Measurements from ENCODE around the gene HK1.
"Not testable (repeated sequence)": the region's sequence is repeated elsewhere in the genome, so short reads cannot be mapped to it uniquely, and the experiment has no call there.

HK1 gene

DNA sequence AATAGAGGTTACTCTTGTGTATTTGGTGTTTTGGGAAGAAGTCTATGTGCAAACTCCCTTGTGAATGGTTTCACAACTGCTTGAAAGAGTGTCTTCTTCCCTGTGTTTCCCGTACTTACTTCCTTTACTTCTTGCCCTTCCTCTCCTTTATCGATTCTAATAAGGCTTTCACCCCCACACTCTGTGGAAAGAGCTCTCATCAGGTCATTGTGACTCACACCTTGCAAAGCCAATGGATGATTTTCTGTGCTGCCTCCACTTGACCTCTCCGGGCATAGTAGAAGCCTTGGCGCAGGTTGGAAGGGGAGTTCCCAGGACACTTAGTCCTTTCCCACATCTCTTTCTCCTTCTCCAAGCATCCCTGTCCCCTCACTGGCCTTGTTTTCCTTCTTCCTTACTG lies 166.7 kb downstream of the HK1 start:
- H3K9me3 Mint-ChIP-seq, result peaks cover 3% of the 10 kb centered on the region
- H3K4me1 Mint-ChIP-seq, result peaks cover 36% of the 10 kb centered on the region
- no peaks in the 10 kb centered on the region for H3K36me3 Mint-ChIP-seq (ENCODE audit: low read depth)
- no peak overlapping the region for H3K4me3 Mint-ChIP-seq
- no peak overlapping the region for H3K27ac Mint-ChIP-seq
- H3K27me3 Mint-ChIP-seq (ENCODE audit: low read depth, poor library complexity), result peaks cover 19% of the 10 kb centered on the region
- TF ChIP-seq, protein P1, sequence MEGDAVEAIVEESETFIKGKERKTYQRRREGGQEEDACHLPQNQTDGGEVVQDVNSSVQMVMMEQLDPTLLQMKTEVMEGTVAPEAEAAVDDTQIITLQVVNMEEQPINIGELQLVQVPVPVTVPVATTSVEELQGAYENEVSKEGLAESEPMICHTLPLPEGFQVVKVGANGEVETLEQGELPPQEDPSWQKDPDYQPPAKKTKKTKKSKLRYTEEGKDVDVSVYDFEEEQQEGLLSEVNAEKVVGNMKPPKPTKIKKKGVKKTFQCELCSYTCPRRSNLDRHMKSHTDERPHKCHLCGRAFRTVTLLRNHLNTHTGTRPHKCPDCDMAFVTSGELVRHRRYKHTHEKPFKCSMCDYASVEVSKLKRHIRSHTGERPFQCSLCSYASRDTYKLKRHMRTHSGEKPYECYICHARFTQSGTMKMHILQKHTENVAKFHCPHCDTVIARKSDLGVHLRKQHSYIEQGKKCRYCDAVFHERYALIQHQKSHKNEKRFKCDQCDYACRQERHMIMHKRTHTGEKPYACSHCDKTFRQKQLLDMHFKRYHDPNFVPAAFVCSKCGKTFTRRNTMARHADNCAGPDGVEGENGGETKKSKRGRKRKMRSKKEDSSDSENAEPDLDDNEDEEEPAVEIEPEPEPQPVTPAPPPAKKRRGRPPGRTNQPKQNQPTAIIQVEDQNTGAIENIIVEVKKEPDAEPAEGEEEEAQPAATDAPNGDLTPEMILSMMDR (IDR thresholded peaks at IDR 0.05), result no peak
- DNase-seq, result no peak

DNA sequence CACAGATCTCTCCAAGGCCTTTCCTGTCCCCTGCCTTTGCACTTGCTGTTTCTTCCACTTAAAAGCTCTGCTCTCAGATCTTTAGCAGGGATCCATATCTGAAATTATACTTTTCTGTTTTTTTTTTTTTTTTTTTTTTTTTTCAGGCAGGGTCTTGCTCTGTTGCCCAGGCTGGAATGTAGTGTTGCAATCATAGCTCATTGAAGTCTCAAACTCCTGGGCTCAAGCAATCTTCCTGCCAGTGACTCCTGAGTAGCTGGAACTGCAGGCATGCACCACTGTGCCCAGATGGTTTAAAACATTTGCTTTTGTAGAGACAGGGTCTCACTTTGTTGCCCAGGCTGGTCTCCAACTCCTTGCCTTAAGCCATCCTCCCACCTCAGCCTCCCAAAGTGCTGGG lies 167.9 kb downstream of the HK1 start:
- Mint-ChIP-seq H3K4me1 (peaks cover 35% of the 10 kb centered on the region), H3K4me3 (no peak overlapping the region), H3K27ac (no peak overlapping the region)

DNA sequence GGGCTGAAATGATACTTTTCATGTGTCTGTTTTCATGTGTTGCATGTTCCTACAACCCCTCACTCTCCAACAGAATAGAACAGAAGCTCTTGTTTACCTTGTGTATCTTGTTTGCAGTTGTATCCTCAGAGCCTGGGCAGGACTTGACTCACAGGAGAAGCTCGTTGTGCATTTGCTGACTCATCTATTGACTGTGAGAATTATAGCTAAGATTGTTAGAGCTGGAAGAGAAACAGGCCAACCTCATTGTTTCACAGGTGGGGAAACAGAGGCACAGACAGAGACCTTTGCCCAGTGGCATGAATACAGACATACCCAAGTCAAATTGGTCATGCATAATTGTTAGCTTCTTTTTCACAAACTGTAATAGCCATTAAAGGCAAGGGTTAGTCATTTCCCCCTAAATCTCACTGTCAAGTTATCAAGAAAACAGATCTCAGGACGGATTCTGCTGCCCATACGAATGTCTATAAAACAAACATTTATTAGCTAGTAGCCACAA lies 168.4 kb downstream of the HK1 start:
- no peak for DNase-seq
- Mint-ChIP-seq H3K4me3 (no peak overlapping the region), H3K9me3 (peaks cover 3% of the 10 kb centered on the region), H3K4me1 (peaks cover 36% of the 10 kb centered on the region), H3K36me3 (ENCODE audit: low read depth) (no peaks in the 10 kb centered on the region), H3K27me3 (ENCODE audit: low read depth, poor library complexity) (peaks cover 14% of the 10 kb centered on the region), H3K27ac (no peak overlapping the region)
- TF ChIP-seq, protein P1 (IDR thresholded peaks at IDR 0.05), result no peak

More for the DNA sequence above, 167.9 kb downstream of the HK1 start:
- no peaks in the 10 kb centered on the region for H3K36me3 Mint-ChIP-seq (ENCODE audit: low read depth)
- peaks cover 14% of the 10 kb centered on the region for H3K27me3 Mint-ChIP-seq (ENCODE audit: low read depth, poor library complexity)
- H3K9me3 Mint-ChIP-seq, result peaks cover 3% of the 10 kb centered on the region
- TF ChIP-seq, protein P1 (IDR thresholded peaks at IDR 0.05), result no peak
- DNase-seq, result no peak

DNA sequence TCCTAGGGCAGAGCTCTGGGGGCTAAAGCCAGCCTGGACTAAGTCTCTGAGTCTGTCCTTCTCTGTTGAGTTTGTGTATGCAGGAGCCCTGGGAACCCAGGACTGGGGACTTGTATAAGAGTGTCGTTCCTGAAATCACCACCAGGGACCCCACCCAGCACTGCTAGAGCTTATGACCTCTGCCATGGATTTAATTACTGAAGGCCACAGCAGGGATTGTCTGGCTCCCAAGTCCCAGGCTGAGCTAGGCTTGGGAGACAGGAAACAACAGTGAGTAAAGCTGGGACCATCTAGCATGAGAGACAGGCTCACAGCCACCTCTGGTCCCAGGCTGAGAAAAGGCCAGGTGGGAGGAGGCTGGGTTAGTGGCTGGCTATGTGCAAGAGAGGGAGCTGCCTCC lies 171.5 kb downstream of the HK1 start:
- no peak overlapping the region for H3K27ac Mint-ChIP-seq
- H3K4me3 Mint-ChIP-seq, result no peak overlapping the region
- H3K4me1 Mint-ChIP-seq, result peaks cover 52% of the 10 kb centered on the region
- peak; percentile 72 for DNase-seq
- TF ChIP-seq, protein P1 (IDR thresholded peaks at IDR 0.05), result peak; percentile 64
- H3K36me3 Mint-ChIP-seq (ENCODE audit: low read depth), result no peaks in the 10 kb centered on the region
- peaks cover 35% of the 10 kb centered on the region for H3K27me3 Mint-ChIP-seq (ENCODE audit: low read depth, poor library complexity)
- peaks cover 3% of the 10 kb centered on the region for H3K9me3 Mint-ChIP-seq

DNA sequence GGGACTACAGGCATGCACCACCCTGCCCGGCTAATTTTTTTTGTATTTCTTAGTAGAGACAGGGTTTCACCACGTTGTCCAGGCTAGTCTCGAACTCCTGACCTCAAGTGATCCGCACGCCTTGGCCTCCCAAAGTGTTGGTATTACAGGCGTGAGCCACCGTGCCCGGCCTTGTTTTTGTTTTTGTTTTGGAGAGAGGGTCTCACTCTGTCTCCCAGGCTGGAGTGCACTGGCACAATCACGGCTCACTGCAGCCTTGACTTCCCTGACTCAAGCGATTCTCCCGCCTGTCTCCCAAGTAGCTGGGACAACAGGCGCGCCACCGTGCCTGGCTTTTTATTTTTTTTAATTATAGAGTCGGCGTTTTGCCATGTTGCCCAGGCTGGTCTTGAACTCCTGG lies 172.1 kb downstream of the HK1 start:
- not testable (repeated sequence) for H3K27ac Mint-ChIP-seq; H3K36me3 Mint-ChIP-seq (ENCODE audit: low read depth); DNase-seq; H3K9me3 Mint-ChIP-seq
- peaks cover 36% of the 10 kb centered on the region for H3K27me3 Mint-ChIP-seq (ENCODE audit: low read depth, poor library complexity)
- H3K4me1 Mint-ChIP-seq, result peaks cover 48% of the 10 kb centered on the region
- H3K4me3 Mint-ChIP-seq, result peak overlapping the region; percentile 77

DNA sequence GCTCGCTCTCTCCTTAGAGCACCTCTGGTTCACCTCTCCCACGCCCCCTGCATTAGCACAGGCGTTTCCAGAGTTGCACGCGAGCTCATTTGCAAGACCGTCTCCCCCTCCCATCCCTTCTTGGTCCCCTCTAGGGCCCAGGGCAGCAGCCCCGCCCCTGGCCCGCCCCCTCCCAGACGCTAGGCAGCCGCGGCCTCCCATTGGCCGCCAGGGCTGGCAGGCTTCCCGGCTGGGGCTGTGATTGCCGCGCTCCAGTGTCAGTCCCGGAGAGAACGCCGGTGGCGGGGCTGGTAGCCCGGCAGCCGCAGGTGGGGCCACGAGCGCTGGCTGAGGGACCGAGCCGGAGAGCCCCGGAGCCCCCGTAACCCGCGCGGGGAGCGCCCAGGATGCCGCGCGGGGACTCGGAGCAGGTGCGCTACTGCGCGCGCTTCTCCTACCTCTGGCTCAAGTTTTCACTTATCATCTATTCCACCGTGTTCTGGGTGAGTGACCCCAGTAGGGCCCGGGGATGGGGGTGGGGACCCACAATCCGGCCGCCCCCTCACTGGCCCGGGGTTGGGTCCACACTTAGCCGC lies 173.0 kb downstream of the HK1 start, which contains the start of gene TSPAN15:
Gene TSPAN15, plus strand, starts transcription at position 257 of the 575 bp plus-strand sequence. Its CDS starts 130 bp downstream, at position 387.
- H3K27ac Mint-ChIP-seq, result peak within 1 kb of the TSS; percentile 55

More for the DNA sequence above, 173.0 kb downstream of the HK1 start, which contains the start of gene TSPAN15:
- TF ChIP-seq, protein P1 (IDR thresholded peaks at IDR 0.05), result no peak
- peaks cover 38% of the 10 kb centered on the region for H3K27me3 Mint-ChIP-seq (ENCODE audit: low read depth, poor library complexity)
- H3K36me3 Mint-ChIP-seq (ENCODE audit: low read depth), result no peaks in the 10 kb centered on the region
- no peaks in the 10 kb centered on the region for H3K9me3 Mint-ChIP-seq
- peak; percentile 91 for DNase-seq
- H3K4me1 Mint-ChIP-seq, result peaks cover 42% of the 10 kb centered on the region
- peak within 1 kb of the TSS; percentile 77 for H3K4me3 Mint-ChIP-seq
